Measurements from ENCODE around the gene KRTAP2-3.

DNA sequence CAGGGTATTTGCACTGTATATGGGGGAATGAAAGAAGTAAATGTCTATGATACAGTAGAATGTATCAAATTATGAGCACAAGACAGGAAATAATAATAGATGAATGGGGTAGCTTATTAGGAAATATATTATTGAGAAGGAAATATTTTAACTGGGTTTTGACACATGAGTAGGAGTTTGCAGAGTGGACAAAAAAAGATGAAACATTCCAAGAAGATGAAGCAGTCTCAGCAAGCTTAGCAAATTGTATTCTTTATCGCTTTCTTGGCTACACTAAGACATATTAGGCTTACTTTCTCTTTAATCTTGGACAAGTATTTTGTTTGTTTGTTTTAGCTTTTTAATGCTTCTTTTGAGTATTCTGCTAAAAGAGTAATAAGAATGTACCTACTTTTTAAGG, 44.0 kb upstream of the KRTAP2-3 start:
- no peak for TF ChIP-seq RFX5 (IDR thresholded peaks at IDR 0.05)
- TF ChIP-seq REST (IDR thresholded peaks at IDR 0.05): no peak
- TF ChIP-seq, protein P1, sequence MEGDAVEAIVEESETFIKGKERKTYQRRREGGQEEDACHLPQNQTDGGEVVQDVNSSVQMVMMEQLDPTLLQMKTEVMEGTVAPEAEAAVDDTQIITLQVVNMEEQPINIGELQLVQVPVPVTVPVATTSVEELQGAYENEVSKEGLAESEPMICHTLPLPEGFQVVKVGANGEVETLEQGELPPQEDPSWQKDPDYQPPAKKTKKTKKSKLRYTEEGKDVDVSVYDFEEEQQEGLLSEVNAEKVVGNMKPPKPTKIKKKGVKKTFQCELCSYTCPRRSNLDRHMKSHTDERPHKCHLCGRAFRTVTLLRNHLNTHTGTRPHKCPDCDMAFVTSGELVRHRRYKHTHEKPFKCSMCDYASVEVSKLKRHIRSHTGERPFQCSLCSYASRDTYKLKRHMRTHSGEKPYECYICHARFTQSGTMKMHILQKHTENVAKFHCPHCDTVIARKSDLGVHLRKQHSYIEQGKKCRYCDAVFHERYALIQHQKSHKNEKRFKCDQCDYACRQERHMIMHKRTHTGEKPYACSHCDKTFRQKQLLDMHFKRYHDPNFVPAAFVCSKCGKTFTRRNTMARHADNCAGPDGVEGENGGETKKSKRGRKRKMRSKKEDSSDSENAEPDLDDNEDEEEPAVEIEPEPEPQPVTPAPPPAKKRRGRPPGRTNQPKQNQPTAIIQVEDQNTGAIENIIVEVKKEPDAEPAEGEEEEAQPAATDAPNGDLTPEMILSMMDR (IDR thresholded peaks at IDR 0.05): no peak
- TF ChIP-seq, protein P2, sequence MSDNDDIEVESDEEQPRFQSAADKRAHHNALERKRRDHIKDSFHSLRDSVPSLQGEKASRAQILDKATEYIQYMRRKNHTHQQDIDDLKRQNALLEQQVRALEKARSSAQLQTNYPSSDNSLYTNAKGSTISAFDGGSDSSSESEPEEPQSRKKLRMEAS (IDR thresholded peaks at IDR 0.05): no peak
- TF ChIP-seq ESRRA (IDR thresholded peaks at IDR 0.05; ENCODE audit: borderline replicate concordance, low read length): no peak
- TF ChIP-seq RAD21 (conservative IDR thresholded peaks at IDR 0.05 in 1 of 2, IDR thresholded peaks at IDR 0.05 in 1 of 2): no peak
- no peak for TF ChIP-seq BHLHE40 (IDR thresholded peaks at IDR 0.05; ENCODE audit: low read depth, low read length)
- TF ChIP-seq MYC (IDR thresholded peaks at IDR 0.05; ENCODE audit: borderline replicate concordance, low read length): no peak
- TF ChIP-seq POLR2A (IDR thresholded peaks at IDR 0.05; ENCODE audit: low read length): no peak
- no peak for TF ChIP-seq MAFK (IDR thresholded peaks at IDR 0.05; ENCODE audit: partially characterized antibody)
- no peak for TF ChIP-seq CBX8 (IDR thresholded peaks at IDR 0.05)
- TF ChIP-seq MAZ (IDR thresholded peaks at IDR 0.05; ENCODE audit: borderline replicate concordance, low read depth, low read length): no peak
- no peak for TF ChIP-seq SREBF2 (IDR thresholded peaks at IDR 0.05)
